AG09309 (cell line): Measurements from ENCODE around the gene PLSCR4.

Experiments used
- DNase-seq: peaks from one replicate; pipeline ENCODE4 v3.0.0-alpha.2; 2010; ENCODE audit warnings: low read depth
- H3K4me3 ChIP-seq: 2 replicates; pipeline ENCODE4 v1.5.1; 2011; ENCODE audit warnings: mild to moderate bottlenecking, low read depth, low read length, moderate library complexity; ENCODE audit not compliant: control insufficient read depth
- TF ChIP-seq, protein P1 (sequence below): IDR thresholded peaks from 2 replicates; pipeline ENCODE4 v1.5.1; 2011; ENCODE audit warnings: mild to moderate bottlenecking, low read depth, low read length, inconsistent platforms; ENCODE audit not compliant: insufficient read depth, control insufficient read depth; ENCODE audit errors: missing control alignments

PLSCR4 gene

DNA sequence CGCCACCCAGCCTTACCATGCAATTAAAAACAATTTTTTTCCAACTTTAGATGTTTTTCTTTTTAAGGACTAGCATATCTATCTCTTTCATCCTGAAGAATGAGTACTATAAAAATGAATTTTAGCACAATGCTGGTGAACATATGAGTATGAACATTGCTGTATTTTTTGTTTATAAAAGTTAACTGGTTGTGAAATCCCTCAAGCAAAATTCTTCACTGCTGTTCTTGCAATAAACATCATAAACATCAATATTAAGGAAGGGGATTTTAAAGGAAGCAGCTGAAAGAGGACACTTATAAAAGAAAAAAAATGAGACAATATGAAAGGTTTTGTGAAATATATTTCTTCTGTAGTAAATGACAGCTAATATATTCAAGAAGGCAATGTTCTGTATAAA, 3.0 kb downstream of the PLSCR4 start:
- no peak overlapping the region for H3K4me3 ChIP-seq
- no peak for DNase-seq
- TF ChIP-seq, protein P1, sequence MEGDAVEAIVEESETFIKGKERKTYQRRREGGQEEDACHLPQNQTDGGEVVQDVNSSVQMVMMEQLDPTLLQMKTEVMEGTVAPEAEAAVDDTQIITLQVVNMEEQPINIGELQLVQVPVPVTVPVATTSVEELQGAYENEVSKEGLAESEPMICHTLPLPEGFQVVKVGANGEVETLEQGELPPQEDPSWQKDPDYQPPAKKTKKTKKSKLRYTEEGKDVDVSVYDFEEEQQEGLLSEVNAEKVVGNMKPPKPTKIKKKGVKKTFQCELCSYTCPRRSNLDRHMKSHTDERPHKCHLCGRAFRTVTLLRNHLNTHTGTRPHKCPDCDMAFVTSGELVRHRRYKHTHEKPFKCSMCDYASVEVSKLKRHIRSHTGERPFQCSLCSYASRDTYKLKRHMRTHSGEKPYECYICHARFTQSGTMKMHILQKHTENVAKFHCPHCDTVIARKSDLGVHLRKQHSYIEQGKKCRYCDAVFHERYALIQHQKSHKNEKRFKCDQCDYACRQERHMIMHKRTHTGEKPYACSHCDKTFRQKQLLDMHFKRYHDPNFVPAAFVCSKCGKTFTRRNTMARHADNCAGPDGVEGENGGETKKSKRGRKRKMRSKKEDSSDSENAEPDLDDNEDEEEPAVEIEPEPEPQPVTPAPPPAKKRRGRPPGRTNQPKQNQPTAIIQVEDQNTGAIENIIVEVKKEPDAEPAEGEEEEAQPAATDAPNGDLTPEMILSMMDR: no peak

DNA sequence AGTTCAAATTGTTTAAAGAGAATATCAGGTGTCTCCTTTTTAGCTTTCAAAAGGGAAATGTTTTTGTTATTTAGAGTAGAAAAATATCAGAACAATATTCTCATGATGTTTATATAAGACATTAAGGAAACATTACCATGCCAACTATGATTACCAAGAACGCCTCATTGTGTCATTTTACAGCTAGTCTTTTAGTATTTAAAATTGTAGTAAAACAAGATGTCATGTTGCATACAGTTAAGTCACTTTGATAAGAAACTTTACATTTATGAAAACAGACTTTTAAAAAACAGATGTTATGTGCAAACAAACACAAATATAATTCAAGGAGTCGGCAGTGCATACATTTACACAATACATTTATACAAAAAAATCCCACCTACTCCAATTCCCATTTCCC, 4.4 kb downstream of the PLSCR4 start:
- DNase-seq: no peak

DNA sequence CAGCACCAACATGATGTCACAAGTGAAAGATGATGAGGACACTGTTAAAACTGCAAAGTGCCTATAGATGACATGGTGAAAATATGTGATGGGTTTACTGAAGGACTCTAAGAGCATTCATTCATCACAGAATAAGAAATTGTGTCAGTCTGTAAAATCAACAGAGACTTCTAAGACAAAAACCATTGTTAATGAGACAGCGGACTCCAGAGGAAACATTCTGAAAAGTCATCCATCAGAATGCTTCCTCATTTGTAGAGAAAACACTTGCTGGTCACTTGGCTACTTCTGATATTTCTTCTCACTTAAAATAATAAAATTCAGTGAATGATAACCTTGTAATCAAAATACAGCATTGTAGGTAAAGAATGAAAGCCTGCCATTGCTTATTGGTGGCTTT, 7.3 kb downstream of the PLSCR4 start:
- TF ChIP-seq, protein P1: no peak
- H3K4me3 ChIP-seq: no peak overlapping the region
- no peak for DNase-seq

More for the DNA sequence above, 4.4 kb downstream of the PLSCR4 start:
- no peak overlapping the region for H3K4me3 ChIP-seq
- TF ChIP-seq, protein P1: no peak

DNA sequence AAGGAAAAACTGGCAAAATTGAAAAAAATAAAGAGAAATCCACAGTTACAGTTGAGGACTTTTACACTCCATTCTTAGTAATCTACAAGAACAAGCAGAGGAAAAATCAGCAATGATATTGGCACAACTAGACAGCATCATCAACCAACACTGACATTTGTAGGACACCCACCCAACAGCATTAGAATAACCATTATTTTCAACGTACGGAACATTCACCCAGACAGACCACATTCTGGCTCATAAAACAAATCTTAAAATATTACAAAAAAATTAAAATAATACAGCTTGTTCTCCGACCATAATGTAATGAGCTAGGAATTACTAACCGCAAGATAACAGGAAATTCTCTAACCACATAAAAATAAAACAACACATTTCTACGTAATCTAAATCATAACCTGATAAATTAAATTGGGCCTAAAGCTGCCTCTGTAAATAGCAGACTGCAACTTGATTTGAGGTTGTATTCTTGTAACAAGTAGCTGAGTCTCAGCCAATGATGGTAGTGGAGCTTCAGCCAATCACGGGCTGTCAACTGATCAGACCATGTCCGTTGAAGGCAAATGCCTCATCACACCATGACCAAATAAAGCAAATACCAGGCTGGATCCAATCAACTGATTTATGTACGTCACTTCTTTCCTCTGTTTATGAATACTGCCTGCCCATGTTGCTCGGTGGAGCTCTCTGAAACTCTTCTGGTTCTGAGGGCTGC, 9.2 kb downstream of the PLSCR4 start:
- no peak for DNase-seq
- TF ChIP-seq, protein P1: no peak
- no peak overlapping the region for H3K4me3 ChIP-seq

DNA sequence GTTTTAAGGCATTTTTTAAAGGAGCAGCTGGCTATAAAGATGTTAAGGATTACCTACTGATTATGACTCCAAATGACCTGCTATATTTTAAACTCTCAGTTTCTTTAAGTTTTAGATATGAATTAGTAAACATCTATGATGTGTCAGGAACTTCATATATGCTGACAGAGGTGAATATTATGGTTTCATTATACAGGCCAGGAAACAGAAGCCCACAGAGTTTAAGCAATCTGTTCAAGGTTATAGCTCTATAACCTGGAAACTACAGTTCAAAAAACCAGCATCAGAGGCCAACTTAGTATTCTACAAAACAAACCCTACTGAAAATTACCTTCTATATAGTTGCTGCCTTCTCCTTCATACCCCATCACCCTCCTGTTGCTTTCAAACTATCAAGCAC, 17.4 kb downstream of the PLSCR4 start:
- H3K4me3 ChIP-seq: no peak overlapping the region
- TF ChIP-seq, protein P1: no peak
- DNase-seq: no peak

DNA sequence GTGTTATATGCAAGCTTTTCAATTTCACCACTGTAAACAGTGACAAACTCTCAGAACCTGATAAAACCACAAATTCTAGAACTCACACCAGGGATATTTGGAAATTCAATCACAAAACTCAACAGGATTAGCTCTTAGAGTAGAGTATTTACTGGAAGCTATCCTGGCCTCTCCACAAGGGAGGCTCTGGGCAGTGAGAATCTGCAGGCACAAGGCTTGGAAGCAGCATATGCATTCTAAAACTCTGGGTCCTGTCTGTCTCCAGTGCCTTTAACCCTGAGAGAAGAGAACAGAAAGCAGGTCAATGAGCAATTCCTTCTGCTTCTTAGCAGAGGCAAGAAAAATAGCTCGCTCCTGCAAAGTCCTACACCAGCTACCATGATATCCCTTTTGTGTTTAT, 23.4 kb downstream of the PLSCR4 start:
- TF ChIP-seq, protein P1: no peak
- no peak overlapping the region for H3K4me3 ChIP-seq
- DNase-seq: no peak
